Measurements from ENCODE around the gene CNNM3.

Gene CNNM3

DNA sequence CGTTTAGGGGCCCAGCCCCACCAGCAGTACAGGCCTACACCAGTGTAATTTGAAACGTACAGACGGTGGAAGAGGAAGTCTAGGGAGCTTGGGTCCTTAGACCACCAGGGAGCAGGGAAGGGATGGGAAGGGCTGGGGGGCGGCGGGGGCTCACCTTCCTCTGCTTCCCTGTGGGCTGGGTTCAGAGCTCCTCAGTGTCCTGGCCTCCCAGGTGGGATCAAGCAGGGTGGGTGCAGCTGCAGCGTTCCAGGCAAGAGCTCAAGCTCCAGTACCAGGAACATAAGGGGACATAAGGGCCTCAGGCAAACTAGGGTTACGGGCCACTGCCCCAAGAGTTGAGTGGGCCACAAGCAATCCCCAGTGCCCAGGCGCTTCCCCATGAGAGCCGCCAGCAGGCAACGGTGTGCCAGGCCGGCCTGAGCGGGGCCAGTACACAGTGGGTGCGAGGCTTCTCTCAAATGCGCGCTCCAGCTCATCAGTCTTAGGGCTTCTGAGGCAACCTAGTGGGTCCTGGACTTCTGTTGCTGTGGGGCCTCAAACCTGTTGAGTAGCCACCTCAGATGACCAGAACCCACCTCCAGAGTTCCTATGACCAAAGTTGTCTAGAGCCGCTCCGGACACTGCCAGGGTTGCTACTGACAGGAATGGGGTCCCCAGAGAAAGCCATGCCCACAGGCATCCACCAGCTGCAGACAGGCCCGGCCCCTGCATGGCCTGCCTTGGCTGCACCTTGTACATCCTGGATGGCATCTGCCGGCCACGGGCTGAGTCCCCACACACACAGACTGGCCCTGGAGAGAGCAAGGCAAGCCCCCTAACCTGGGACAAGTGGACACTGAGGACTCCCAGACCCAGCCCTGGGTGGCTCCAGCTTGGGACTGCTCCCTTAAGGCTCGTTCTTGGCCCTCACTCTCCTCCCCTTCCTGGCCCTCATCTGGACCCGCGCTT, 22.6 kb downstream of the CNNM3 start:
- no peak for DNase-seq (ENCODE audit: low read depth, low spot score)

DNA sequence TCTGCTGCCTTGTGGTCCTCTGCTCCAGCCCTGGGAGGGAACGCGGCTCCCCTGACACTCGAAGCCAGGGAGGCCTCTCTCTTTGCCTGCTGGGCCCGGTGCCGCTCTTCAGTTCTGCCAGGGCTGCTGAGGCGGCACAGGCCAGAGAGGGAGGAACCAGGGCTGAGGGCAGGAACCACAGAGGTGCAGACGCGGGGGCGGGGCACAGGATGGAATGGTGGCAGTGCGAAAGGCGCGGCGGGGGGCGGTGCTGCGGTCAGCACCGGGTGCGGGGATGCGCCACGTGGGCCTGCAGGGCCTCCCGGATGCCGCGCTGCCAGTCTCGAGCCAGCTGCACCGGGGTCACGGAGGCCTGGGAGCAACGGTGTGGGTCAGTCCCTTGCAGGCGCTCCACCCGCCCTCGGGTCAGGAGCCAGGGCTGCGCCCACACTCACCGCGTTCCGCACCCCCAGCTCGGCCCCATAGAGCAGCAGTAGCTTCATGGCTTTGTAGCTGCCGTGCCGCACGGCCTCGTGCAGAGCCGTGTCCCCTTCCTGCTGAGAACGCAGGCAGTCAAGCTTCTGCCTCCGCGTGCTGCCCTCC, 23.3 kb downstream of the CNNM3 start:
- DNase-seq (ENCODE audit: low read depth, low spot score): peak; percentile 61

DNA sequence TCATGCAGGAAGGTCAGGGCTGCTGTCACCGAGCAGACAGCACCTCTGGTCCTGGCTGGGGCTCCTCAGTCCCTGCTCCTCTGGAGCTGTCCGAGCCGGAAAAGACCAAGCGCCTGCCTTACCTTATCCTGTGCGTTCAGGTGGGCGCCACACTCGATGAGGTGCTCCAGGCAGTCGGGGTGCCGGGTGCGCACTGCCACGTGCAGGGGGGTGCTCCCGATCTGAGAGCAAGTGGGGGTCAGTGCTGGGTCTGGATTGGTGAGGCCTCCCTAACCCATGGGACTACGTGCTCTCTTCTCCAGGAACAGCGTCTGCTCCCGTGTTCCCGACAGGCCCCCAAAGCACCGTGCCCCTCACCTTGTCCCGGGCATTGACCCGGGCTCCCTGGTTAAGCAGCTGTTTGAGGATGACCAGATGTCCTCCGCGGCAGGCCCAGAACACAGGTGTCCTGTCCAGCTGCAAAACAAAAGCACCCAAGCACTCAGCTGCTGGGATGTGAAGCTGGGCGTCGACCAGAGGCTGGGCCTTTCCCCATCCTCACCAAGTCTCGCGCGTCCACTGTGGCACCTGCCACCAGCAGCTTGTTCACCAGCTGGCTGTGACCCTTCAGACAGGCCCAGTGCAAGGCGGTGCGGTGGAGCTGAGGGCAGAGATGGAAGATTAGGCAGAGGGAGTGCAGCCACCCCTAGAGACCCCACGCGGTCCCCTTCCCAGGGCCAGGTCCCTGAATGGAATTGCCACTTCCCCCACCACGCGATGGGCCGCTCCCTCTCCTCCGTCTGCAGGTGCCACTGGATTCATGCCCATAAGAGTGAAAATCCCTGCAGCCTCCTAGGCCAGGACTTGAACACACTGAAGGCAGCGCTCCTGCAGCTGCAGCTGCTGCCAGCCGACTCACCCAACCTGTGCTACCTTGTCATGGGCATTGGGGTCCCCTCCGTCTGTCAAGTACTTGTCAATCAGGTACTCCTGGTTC, 24.1 kb downstream of the CNNM3 start:
- DNase-seq (ENCODE audit: low read depth, low spot score): no peak

DNA sequence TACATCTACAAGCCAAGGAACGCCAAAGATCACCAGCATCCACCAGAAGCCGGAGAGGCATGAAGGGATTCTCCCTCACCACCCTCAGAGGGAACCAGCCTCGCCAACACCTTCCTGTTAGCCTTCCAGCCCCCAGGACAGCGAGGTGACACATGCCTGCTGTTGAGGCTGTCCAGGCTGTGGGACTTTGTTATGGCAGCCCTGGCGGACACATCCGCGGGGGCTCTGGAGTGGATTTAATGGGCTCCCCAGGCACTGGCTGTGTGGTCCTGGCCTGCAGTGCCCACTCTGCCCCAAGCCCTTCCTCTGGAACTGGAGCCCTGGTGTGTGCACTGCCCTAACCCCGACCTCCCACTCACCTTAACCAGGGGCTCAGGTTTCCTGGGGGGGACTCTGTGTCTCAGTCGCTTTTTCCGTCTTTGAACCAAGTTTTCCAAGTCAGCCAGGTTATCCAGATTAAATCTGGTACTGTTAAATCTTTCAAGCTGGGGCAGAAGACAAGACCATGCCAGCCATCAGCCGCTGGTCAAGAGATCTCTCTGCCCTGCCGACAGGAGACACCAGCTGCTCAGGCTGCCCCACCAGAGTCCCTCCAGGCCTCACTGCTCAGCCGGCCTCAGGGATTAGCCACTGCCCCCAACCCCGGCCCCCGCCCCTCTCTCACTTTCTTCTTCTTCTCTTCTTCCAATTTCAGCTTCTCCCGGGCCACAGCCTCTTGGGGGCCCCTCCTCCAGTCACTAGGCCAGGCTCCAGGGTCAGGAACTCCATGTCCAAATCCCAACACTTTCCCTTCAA, 25.8 kb downstream of the CNNM3 start:
- no peak for DNase-seq (ENCODE audit: low read depth, low spot score)

DNA sequence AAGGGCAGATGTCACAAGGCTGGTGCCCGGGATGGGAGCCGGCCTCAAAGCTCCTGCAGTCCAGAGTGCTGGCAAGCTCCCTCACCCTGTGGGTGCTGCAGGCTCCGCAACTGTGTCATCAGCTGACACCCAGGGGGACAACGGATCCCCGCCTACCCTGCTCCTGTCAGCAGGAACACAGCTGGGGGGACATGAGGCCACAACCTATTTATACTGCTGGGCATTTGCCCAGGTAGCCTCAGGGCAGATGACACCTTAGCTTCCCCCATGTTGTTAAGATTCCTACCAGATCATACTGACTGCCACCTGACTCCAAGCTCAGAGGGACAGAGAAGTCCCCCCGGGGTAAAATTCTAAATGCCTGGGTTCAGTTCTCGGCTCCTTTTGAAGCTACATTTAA, 26.5 kb downstream of the CNNM3 start:
- DNase-seq (ENCODE audit: low read depth, low spot score): no peak

DNA sequence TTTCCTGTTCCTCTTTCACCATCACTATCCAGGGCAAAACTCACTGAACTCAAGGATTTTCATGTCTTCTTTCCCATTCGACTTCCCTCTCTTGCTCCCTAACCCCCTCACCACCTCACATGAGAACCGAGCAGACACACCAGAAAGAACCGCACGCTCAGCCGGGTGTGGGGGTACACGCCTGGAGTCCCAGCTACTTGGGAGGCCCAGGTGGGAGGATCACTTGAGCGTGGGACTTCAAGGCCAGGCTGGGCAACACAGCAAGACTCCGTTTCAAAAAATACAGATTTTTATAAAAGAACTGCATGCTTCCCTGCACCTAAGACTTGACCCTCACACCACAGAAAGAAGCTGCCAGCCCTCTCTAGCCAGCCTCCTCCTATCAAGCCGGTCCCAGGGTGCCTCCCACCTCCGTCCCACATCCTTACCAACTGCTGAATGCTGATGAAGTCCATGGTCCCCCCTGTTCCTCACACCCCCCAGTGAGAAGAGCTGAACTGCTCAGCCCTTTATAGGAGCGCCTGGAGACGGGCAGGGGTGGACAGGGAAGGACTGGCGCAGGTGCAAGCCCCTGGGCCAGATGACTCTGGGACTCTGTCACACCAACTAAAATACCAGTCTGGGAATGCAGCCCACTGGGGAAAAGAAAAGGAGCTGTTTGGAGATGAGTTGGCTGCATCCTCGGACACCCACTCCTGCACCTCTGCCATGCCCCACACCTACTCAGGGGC, 27.6 kb downstream of the CNNM3 start, which contains the start of gene ANKRD23:
TSS of gene ANKRD23 (minus strand) at position 484 of the 731 bp plus-strand sequence. CDS start at position 455, 29 bp downstream.
- DNase-seq (ENCODE audit: low read depth, low spot score): no peak

DNA sequence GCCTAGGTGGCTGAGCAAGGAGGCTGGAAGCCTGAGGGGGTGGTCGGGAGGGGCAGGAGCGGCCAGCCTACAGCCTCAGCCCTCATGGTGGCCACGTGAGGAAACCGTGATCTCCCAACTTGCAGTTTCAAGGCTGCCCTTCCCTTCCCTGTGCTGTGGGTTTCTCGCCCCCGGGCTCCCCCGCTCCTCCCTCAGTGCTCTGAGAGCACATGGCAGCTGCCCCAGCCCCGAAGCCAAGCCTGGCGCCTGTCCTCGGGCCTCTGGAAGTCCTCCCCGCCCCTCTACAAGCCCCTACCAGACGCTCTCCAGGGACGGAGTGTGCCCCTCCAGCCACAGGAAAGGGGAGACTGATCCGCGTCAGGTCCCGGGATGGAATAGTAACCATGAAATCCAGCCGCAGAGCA, 28.3 kb downstream of the CNNM3 start:
- DNase-seq (ENCODE audit: low read depth, low spot score): no peak

DNA sequence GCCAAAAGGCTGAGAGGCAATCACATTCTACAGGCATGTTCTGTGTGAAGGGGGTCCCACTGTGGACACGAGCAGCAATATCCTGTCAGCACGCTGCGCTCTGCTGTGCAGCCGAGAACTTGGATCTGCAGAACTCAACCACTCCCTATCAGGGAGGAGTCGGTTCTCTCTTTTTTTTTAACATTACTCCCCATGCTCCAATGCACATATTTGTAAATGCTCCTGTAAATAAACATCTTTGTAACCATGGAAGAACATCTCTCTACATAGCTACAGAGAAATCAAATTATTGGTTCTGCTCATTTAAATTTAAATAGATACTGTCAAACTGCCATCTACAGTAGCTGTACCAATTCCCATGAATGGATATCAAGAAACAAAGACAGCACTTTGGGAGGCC, 30.8 kb downstream of the CNNM3 start:
- no peak for DNase-seq (ENCODE audit: low read depth, low spot score)

DNA sequence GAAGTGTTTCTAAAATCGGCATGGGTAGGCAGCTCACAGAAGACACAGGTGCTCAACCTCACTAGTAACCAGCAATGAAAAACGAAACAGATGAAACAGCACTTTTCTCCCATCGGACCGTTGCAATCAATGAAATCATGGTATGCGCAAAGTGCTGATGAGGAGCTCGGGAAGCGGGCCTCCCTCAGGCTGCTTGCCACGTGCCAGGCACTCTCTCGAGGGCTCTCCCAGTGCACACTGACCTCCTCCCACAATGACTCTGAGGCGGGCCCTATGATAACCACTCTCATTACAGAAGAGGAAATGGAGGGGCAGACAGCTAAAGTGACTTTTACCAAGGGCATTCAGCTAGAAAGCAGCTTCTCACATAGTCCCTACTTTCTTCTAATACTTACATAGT, 31.5 kb downstream of the CNNM3 start:
- DNase-seq (ENCODE audit: low read depth, low spot score): no peak

DNA sequence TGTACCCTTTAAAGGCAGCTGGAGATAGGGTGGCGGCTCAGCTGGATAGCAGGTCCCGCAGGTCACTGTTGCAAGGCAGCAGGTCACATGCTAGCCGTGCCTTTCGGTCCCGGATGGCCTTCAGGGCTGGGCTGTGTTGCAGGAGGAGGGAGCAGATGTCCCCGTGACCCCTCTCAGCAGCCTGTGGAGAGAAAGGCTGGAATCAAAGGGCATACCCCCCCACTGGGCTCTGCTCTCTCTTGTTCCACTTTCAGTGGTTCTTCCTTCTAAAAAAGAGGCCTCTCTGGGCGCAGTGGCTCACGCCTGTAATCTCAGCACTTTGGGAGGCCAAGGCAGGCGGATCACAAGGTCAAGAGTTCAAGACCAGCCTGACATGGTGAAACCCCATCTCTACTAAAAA, 32.2 kb downstream of the CNNM3 start:
- no peak for DNase-seq (ENCODE audit: low read depth, low spot score)

DNA sequence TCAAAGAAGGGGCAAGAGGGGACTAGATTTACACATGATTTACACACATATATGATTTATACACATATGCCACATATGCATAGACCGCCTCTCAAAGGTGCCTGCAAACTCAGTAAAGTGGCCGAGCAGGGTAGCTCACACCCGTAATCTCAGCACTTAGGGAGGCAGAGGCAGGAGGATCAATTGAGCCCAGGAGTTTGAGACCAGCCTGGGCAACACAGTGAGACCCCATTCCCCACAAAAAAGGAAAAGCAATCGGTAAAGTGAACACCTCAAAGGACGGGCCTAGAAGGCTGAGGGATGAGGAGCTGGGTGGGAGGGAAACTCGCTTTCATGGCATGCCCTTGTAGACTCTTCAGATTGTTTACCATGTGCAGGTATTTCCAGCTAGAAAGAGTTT, 36.6 kb downstream of the CNNM3 start:
- DNase-seq (ENCODE audit: low read depth, low spot score): no peak

DNA sequence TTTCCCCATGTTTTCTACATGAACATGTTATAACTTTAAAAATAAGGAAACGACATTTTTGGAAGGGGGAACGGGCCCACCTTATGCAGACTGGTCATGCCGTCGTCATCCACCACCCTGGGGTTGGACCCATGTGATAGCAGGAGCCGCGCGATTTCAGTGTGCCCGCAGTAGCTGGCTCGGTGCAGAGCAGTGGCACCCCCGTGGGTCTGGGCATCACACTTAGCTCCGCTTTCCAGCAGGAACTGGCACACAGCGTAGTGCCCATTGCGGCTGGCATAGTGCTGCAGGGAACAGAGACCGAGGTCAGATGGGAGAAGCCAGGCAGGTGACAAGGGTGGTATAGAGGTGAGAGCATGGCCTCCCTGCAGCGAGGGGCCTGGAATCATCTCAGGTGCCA, 37.3 kb downstream of the CNNM3 start:
- no peak for DNase-seq (ENCODE audit: low read depth, low spot score)

DNA sequence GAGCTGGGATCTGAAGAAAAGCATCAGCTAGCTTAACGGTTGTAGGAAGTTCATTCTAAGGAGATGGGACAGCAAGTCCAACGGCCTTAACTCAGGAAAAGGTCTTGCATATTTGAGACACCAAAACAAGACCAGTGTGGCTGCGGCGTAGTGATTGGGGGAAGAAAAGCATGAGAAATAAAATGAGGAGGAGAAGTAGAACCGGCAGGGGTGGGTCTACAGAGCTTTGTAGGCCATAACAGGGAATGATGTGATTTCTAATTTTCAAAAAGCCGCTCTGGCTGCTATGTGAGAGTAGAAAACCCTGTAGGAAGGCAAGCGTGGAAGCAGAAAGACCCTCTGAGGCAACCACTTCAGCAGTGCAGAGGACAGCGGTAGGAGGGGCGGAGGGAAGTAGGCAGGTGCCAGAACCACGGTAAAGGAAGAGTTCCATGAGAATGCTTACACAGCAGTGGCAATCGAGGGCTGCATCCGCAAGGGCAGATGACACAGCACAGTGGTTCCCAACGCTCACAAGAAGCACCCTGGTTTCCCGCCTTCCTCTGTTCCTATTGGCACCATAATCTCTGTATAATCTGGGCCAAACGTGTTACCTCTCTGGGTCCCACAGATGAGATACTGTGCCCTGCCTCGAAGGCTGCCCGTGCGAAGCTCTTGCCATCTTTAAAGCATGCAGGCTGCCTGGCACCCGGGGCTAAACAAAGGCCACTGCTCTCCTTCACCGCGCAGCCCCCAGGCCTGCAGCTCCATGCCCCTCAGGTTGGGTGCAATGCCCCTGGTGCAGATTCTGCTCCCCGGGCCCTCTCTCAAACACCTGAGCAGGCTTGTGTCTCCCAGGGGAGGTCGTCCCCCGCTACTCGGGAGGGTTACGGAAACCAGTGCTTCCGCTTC, 41.0 kb downstream of the CNNM3 start:
- DNase-seq (ENCODE audit: low read depth, low spot score): no peak

DNA sequence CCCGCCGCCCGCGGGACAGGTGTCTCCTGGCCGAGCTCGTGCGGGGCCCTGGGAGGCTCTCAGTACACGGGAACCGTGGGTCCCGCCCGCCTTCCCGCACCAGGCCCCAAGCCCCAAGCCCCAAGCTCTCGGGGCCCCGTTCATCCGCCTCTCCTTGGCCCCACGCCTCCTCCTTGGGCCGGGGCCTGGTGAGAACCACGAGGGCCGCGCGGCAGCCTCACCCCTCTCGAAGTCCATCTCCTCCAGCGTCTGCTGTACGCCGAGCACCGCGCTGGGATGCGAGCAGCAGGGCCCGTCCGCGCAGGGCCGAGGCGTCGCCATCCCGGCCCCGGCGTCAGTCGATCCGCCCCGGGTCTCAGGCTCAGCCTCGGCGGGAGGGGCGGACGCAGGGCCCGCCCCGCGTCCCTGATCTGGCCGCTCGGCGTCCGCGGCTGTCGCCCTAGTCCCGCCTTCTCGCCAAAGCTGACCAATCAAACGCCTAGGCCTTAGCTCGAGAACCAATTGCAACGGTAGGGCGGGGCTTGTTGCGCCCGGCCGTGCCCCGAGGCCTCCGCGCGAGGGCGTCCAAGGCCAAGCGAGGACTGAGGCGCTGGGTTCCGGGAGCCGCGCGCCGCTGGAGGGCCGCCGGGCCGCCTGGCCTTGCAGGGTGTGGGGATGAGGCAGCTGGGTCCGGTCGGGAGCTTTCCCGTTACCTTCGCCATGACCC, 41.8 kb downstream of the CNNM3 start, which contains the start of gene ANKRD39:
TSS of gene ANKRD39 (minus strand) at position 350 of the 706 bp plus-strand sequence. CDS start at position 321, 29 bp downstream.
- DNase-seq (ENCODE audit: low read depth, low spot score): peak; percentile 95

DNA sequence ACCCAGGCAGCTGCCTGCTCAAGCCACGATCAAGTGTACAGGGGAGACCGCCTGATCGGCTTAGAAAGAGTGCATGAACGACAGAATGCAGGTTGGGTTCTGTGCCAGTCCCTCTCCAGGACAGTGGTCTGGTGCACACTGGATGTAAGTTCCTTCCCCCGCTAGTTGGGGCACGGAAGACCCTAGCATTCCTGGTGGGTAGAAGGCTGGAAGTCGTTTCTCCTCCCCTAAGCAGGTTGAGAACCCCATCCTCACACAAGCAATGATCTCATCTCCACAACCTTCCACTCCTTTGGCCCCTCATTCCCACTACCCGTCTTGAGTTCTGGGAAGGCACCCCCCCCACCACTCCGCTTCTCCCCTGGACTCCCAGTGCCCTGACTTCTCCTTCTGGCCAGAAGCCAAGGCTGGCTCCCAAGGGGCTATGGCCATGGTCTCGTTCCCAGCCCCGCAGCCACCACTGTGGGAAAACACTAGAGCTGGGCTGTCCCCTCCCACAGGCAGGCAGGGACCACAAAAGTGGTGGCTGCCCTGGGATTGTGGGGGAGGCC, 43.1 kb downstream of the CNNM3 start:
- DNase-seq (ENCODE audit: low read depth, low spot score): no peak

DNA sequence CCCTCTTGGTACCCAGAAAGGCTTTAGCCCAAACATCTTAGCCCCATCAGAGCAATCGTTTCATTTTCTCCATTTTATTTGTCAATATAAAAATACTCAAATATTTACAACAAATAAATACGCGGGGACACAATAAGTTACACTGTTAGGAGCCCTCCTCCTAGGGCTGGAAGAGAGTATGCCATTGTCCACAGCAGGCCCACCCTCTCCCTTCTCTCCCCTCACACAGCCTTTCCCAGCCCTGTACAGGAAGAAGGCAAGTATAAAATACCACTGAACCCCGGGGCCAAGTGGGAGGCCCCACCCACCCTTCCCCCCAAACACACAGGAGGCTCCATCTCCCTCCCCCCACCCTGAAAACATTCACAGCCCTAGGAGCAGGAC, 43.6 kb downstream of the CNNM3 start:
- DNase-seq (ENCODE audit: low read depth, low spot score): no peak

DNA sequence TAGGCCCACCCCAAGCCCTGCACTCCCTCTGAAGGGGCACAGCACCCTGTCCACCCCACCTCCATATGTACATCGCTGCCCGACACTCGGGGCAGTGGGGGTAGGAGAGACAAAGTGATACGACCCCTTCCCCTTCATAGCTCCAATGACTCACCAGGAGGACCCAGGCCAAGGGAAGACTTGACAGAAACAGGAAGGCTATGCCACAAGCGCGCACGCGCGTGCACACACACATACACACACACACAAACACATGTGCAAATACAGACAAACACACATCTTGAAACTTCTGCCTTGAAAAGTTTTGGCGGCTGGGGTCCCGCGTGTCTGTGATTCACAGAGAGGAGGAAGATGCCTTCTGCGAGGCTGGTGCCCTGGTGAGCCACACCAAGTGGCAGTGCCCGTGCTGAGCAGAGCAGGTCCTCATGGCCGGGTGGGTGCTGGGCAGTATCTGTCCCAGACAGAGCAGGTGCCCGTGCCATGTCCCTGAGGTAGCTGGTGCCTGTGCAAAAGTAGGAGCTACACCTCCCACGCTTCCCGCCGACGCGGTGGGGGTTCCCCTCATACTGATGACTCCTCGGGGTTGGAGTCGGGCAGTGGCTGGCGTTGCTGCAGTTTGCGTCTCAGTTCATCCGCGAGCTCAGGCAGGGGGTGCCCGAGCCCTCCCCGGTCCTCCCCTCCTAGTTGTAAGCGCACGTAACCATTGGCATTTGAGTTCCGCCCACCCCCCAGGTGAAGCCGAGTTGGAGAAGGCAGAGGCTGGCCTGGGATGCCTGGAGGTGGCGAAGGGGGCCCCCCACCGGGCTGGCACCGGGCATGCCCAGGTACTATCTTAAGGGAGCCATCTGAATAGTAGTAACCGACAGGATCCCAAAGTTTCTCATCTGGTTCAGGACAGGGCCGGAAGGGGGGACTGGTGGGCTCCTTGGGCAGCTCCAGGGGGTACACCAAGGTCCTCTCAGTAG, 44.3 kb downstream of the CNNM3 start:
- no peak for DNase-seq (ENCODE audit: low read depth, low spot score)
